GM12874 (cell line): ENCODE data around the gene TMBIM1.

ENCODE experiments used
- TF ChIP-seq, protein P1 (sequence below): IDR thresholded peaks from 2 replicates; pipeline ENCODE4 v1.5.1; 2011; ENCODE audit warnings: low read depth, mild to moderate bottlenecking, control low read depth, low read length, moderate library complexity; ENCODE audit not compliant: insufficient read depth

Gene TMBIM1

DNA sequence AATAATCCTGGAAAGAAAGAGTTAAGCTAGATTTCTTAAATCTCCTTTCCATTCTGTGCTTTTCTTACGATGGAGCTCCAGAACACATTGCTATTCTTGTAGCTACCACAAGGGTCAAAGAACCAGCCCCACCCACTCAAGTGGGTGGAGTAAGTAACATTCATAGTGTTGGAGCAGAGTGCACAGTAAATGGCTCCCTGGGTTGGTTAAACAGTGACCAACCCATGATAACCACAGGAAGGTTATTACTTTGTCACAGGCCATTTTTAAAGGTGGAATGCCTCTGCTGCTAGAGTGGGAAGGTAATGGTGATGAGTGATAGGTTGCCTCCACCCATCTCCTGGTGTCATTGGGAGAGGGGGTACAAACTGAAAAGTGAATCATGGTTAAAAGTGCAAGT, 61.4 kb downstream of the TMBIM1 start:
- TF ChIP-seq, protein P1, sequence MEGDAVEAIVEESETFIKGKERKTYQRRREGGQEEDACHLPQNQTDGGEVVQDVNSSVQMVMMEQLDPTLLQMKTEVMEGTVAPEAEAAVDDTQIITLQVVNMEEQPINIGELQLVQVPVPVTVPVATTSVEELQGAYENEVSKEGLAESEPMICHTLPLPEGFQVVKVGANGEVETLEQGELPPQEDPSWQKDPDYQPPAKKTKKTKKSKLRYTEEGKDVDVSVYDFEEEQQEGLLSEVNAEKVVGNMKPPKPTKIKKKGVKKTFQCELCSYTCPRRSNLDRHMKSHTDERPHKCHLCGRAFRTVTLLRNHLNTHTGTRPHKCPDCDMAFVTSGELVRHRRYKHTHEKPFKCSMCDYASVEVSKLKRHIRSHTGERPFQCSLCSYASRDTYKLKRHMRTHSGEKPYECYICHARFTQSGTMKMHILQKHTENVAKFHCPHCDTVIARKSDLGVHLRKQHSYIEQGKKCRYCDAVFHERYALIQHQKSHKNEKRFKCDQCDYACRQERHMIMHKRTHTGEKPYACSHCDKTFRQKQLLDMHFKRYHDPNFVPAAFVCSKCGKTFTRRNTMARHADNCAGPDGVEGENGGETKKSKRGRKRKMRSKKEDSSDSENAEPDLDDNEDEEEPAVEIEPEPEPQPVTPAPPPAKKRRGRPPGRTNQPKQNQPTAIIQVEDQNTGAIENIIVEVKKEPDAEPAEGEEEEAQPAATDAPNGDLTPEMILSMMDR = peak; percentile 29; the same call in 1 of the 2 replicates

DNA sequence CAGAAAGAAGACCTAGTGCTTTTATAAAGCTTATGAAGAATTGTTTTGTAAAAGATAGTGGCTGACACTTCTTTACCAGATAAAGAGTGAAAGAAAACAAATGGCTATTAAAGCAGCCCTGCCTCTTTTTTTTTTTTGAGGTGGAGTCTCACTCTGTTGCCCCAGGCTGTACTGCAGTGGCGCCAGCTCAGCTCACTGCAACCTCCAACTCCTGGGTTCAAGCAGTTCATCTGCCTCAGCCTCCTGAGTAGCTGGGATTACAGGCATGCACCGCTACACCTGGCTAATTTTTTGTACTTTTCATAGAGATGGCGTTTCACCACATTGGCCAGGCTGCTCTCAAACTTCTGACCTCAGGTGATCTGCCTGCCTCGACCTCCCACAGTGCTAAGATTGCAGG, 62.5 kb downstream of the TMBIM1 start:
- TF ChIP-seq, protein P1 = no peak

DNA sequence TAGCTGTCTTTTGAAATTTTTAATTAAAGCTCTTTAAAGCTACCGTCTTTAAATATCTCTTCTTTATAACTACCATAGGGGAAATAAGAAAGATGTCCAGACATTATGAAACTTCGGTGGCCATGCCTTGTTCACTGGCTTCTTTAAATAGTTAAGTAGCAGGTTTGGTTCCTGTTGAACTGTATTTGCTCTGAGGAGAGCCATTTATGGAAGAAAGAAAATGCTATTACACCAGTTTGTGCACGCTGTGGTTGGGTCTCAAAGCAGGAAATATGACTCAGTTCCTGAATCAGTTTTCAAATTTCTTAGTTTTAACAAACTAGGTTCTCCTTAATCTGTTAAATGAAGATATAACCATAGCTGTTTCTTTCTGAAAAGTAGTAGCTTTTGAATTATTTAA, 63.1 kb downstream of the TMBIM1 start:
- TF ChIP-seq, protein P1 = no peak

DNA sequence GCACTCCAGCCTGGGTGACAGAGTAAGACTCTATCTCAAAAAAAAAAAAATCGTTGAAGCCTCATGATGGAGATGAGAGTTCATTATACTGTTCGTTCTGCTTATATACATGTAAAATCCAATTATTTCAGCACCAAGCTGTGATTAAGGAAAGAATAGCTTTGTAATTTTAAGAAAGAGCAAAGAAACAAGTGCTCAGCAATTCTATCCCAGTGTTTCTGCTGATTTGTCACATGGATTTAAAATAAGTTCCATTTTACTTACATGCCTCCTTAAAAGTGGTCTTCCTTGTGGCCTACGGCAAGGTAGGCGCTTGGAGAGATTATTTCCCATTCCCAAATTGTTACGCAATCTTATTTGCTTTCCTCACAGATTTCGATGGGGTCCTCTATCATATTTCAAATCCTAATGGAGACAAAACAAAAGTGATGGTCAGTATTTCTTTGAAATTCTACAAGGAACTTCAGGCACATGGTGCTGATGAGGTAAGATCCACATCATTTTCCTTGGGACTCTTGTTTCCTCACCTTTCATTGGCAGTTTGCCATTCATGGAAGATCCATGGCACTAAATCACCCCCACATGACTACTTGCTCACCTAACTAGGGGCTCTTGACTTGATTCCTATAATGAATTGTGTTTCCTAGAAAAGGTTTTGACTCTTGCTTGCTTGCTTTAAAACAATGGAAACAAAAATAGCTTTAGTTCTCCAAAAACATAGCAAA, 63.8 kb downstream of the TMBIM1 start:
- TF ChIP-seq, protein P1 = no peak

GRCh38 chr2:218226903-218227302, 65.4 kb downstream of the TMBIM1 start:
- TF ChIP-seq, protein P1 = no peak
